ENCODE results near the gene ZDHHC7. TPM values are rescaled to one million over a fixed set of nuclear protein-coding genes. Genes with fewer than 3 reads are reported as not detected.

ZDHHC7 gene
- total RNA-seq, 1 experiment from 2014 or later, result 39.9 TPM

DNA sequence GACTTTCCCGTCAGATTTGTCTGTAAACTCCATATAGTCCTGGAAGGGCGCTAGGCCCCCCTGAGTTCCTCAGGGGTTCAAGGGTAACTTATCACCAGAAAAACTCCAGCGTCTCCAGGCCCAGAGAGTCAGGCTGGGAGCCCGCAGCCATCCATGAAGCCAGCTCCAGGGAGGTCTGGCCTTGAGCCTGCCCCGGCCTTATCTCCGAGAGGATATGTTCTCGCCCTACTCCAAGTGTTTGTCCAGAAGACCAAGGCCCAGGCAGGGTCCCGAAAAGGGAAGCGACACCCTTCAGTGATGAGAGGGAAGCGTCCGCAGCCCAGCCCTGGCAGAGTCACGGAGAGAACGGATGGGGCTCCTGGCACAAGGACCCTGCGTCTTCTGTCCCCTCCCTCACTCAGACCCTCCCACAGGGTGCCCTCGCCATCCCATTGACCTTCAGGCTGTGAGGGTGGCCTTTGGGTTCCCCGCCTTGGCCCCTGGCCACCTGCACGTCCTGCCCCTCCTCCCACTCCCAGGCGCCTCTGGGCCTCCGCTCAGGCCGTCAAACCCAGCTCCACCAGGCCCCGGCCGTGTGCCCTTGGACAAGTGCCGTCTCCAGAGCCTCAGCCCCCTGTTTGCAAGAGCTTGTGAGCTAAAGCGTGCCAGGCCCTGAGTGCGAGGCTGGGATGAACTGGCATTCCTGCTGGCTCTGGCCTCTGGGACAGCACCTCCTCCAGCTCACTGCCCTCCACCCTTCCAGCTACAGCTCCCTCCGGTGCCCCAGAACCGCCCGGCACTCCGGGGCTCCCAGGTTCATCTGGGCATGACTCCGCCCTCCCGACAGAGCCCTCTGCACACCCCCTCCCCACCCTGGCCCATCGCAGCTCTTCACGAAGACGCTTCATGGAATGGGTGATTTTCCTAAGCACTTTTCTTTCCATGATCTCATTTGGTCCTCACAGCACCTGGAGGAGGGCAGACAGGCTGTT lies 83.4 kb downstream of the ZDHHC7 start:
- ATAC-seq (no peak), DNase-seq (ENCODE audit: low read depth, low spot score) (no peak)
- Histone ChIP-seq H3K4me3 (replicated peaks in 1 of 2; ENCODE audit: low read depth in 1 of 2, low read length in 2 of 2) (no peak overlapping the region), H3K79me2 (ENCODE audit: insufficient read depth, low read length) (no peaks in the 10 kb centered on the region), H3K9me2 (ENCODE audit: insufficient read depth) (no peaks in the 10 kb centered on the region), H3K27ac (ENCODE audit: low read depth, low read length) (no peak overlapping the region), H3K4me1 (ENCODE audit: control insufficient read depth in 1 of 2, insufficient read depth in 2 of 2, low read length in 2 of 2) (peaks cover 0 to 12% of the 10 kb centered on the region in 2 experiments; a peak in 1 of 4 replicates), H2AFZ (ENCODE audit: low read depth, low read length, poor library complexity, severe bottlenecking) (no peak overlapping the region), H3K9ac (ENCODE audit: low read length) (no peak overlapping the region), H3K9me3 (ENCODE audit: control insufficient read depth in 1 of 2, insufficient read depth in 1 of 2, low read depth in 1 of 2, low read length in 2 of 2) (no peaks in the 10 kb centered on the region), H3K4me2 (ENCODE audit: low read length) (no peak overlapping the region), H3K36me3 (ENCODE audit: control insufficient read depth in 1 of 2, insufficient read depth in 2 of 2, low read length in 2 of 2) (no peaks in the 10 kb centered on the region), H4K20me1 (ENCODE audit: insufficient read depth) (no peaks in the 10 kb centered on the region), H3K27me3 (ENCODE audit: insufficient read depth, low read length) (no peaks in the 10 kb centered on the region)
- ChIA-PET CTCF (interaction anchor here (0.8 to 3.5 kb wide), 3 partner anchors 24 to 43 kb away, joined by 4 to 49 read pairs (median 5); no protein-coding TSS in a partner anchor), RAD21 (ENCODE audit: low non-redundant PET in 1 of 2, low total read pairs in 2 of 2, uncharacterized antibody in 2 of 2, unreplicated experiment in 2 of 2) (no interaction called here), POLR2A (no interaction called here)
- intact Hi-C loops (cut with micrococcal nuclease), result no loop called here
- TF ChIP-seq ATF3 (IDR thresholded peaks at IDR 0.05) (no peak), SIN3A (IDR thresholded peaks at IDR 0.05; ENCODE audit: low read depth) (no peak), CBX3 (IDR thresholded peaks at IDR 0.05; ENCODE audit: low read depth) (no peak), ZBTB33 (IDR thresholded peaks at IDR 0.05; ENCODE audit: extremely low read depth, insufficient replicate concordance, low read length) (no peak), REST (IDR thresholded peaks at IDR 0.05; ENCODE audit: low read depth) (no peak), TCF7L2 (IDR thresholded peaks at IDR 0.05; ENCODE audit: borderline replicate concordance, extremely low read depth, insufficient read depth, insufficient read length) (no peak), YY1 (IDR thresholded peaks at IDR 0.05; ENCODE audit: extremely low read depth, insufficient replicate concordance, low read depth, low read length) (no peak), FOSL1 (IDR thresholded peaks at IDR 0.05; ENCODE audit: low read depth) (no peak), ZNF274 (IDR thresholded peaks at IDR 0.05; ENCODE audit: low read depth, low read length) (no peak), EZH2phosphoT487 (IDR thresholded peaks at IDR 0.05; ENCODE audit: borderline replicate concordance) (no peak), EZH2 (IDR thresholded peaks at IDR 0.05) (no peak), SRF (IDR thresholded peaks at IDR 0.05; ENCODE audit: low read depth) (no peak)
- no TSS peak for BruUV-seq (replicated peaks)
